H1 (cell line): ENCODE data around the gene SBNO2. TPM values are rescaled to one million over a fixed set of nuclear protein-coding genes. Genes with fewer than 3 reads are reported as not detected.

ENCODE experiments used
- EZH2 ChIP-seq: fragments of 200-600 bp; sonication (generic); IDR thresholded peaks from 2 replicates; pipeline ENCODE4 v1.7.1; 2012; ENCODE audit warnings: low read depth, mild to moderate bottlenecking, moderate library complexity, low read length, inconsistent platforms; ENCODE audit not compliant: severe bottlenecking
- GTF2F1 ChIP-seq: IDR thresholded peaks from 2 replicates; pipeline ENCODE4 v1.6.1; 2012; ENCODE audit warnings: low read depth, low read length, improper control_type of control experiment, borderline replicate concordance
- RXRA ChIP-seq: IDR thresholded peaks from 2 replicates; pipeline ENCODE4 v1.6.1; 2011; ENCODE audit warnings: low read depth, mild to moderate bottlenecking, low read length, moderate library complexity; ENCODE audit not compliant: insufficient read depth
- SP4 ChIP-seq: IDR thresholded peaks from 2 replicates; pipeline ENCODE4 v1.6.1; 2012; ENCODE audit warnings: low read length, inconsistent platforms
- TBP ChIP-seq: IDR thresholded peaks from 2 replicates; pipeline ENCODE4 v1.6.1; 2011; ENCODE audit warnings: low read depth, low read length, improper control_type of control experiment
- ZNF274 ChIP-seq: IDR thresholded peaks from 2 replicates; pipeline ENCODE4 v1.7.0; 2012; ENCODE audit warnings: low read length, borderline replicate concordance; ENCODE audit errors: extremely low read depth
- polyA plus RNA-seq, 7 experiments: library from polyadenylated mRNA; depleted of rRNA in 3 of 7; stranded (reverse) in 5 of 7; unstranded in 2 of 7; fragments of >200 nt in 5 of 7; fragments of 200-250 nt in 2 of 7; gene quantifications; 1 replicate in 5 of 7; 2 replicates in 1 of 7; 4 replicates in 1 of 7; pipeline versions ENCODE4 v1.2.1 to v1.2.3, GENCODE V29; 2011 to 2013; ENCODE audit warnings: missing spikeins in 2 of 7, mixed read lengths in 2 of 7
- total RNA-seq: library from RNA; stranded (reverse); fragmentation: NEBNext Ultra II Directional; extraction: Animal tissue kit (Norgen Biotek cat#: 25700); gene quantifications from 2 replicates; pipeline ENCODE4 v1.2.1, GENCODE V29; 2021

Gene SBNO2
- total and polyA plus RNA-seq, 2 of the 8 experiments (the other 6 are each of a cell fraction or from before 2014, with no cell fraction given) = 12.2 to 31.4 TPM

- TF ChIP-seq SP4 (no peak), GTF2F1 (no peak), EZH2 (no peak), RXRA (no peak), TBP (no peak), ZNF274 (no peak)
These were observed 26.9 kb downstream of the SBNO2 start (continued) for GRCh38 chr19:1146858-1147780.
